ENCODE data around the gene SHISA4. TPM values are rescaled to one million over a fixed set of nuclear protein-coding genes. Genes with fewer than 3 reads are reported as not detected.
A peak's percentile ranks its signal among the peaks of the same experiment; 100 is the strongest.

SHISA4 gene
- total RNA-seq, 1 donor from 2014 or later = 8.6 TPM

DNA sequence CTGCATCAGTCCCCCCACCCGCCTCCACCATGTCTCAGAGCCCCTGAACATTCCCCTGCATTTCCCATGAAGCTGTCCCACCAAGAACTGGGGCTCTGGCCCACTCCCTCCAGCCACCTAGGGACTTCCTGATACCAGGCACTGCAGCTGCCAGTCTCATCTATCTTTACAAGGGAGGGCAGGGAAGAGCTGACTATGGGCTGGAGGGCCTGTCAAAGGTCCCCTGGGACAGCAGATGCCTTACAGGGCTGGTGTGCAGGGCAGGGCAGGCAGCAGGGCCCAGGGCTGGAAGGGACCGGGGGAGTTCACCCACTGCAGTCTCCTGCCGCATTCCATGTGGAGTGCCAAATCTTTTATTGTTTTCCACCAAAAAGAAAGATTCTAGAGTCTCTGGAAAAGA is 17.6 kb downstream of the SHISA4 start:
- DNase-seq (no peak), ATAC-seq (no peak)
- no peaks in the 10 kb centered on the region for H3K27me3 ChIP-seq
- H3K36me3 ChIP-seq = no peaks in the 10 kb centered on the region
- H3K27ac ChIP-seq = peak overlapping the region; percentile 3
- peaks cover 22% of the 10 kb centered on the region for H3K4me1 ChIP-seq
- no peak overlapping the region for H3K4me3 ChIP-seq
- no peaks in the 10 kb centered on the region for H3K9me3 ChIP-seq
- TF ChIP-seq, protein P1, sequence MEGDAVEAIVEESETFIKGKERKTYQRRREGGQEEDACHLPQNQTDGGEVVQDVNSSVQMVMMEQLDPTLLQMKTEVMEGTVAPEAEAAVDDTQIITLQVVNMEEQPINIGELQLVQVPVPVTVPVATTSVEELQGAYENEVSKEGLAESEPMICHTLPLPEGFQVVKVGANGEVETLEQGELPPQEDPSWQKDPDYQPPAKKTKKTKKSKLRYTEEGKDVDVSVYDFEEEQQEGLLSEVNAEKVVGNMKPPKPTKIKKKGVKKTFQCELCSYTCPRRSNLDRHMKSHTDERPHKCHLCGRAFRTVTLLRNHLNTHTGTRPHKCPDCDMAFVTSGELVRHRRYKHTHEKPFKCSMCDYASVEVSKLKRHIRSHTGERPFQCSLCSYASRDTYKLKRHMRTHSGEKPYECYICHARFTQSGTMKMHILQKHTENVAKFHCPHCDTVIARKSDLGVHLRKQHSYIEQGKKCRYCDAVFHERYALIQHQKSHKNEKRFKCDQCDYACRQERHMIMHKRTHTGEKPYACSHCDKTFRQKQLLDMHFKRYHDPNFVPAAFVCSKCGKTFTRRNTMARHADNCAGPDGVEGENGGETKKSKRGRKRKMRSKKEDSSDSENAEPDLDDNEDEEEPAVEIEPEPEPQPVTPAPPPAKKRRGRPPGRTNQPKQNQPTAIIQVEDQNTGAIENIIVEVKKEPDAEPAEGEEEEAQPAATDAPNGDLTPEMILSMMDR (IDR thresholded peaks at IDR 0.05) = no peak
- intact Hi-C loops (cut with DNase I) = no loop called here

DNA sequence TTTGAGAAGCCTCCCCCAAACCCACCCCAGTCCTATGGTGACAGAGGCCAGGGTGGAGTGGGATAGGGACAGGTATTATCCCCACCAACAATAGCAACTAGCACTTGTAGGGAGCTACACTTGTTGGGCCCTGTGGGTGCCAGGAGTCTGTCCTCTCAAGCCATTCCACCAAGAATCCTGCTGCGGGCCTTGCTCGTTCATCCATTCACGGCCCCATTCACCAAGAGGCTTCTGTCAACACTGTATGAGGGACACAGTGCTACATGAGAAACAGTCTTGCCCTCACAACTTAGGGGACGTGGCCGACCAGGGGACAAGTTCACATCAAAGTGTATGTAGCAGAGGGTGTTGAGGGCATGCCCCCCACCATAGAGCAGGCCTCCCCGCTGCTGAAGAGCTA is 18.9 kb downstream of the SHISA4 start:
- intact Hi-C loops (cut with DNase I) = no loop called here
- peak overlapping the region; percentile 24 for H3K27ac ChIP-seq
- TF ChIP-seq, protein P1 (IDR thresholded peaks at IDR 0.05) = no peak
- DNase-seq = no peak
- peaks cover 22% of the 10 kb centered on the region for H3K4me1 ChIP-seq
- ATAC-seq = no peak
- H3K9me3 ChIP-seq = no peaks in the 10 kb centered on the region
- H3K4me3 ChIP-seq = no peak overlapping the region
- H3K36me3 ChIP-seq = no peaks in the 10 kb centered on the region
- H3K27me3 ChIP-seq = no peaks in the 10 kb centered on the region

DNA sequence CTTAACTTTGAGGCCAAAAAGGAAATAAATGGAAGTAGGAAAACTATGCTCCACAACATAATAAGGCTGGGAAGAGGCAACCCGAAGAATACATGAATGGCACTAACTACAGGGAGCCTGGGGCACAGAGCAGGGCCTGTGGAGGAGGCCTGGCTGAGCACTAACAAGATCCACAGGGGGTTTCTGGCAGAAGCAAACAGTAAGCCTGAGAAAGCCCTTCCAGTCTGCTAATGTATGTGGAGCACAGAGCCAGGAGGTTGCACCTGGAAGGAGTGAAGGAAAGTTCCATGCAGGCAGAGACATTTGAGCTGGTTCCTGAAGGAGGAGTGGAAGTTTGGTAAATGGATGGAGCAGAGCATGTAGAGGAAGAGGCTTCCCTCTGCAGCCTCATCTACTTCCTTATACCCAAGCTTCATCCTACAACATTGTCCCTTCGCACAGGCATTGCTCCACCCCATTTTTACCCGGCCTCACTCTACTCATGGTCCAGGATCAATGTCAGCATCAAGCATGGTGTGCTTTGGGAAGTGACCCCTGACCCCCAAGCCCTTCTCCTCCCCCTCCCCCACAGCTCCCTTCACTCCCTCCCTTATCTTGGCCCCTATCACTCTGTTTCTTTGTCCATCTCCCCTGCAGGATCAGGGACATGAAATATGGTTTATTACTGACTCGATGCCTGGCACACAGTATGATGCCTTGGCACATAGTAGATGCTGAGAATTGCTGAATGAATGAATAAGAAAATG is 23.3 kb downstream of the SHISA4 start:
- TF ChIP-seq, protein P1 (IDR thresholded peaks at IDR 0.05) = no peak
- Histone ChIP-seq H3K4me1 (peaks cover 6% of the 10 kb centered on the region), H3K9me3 (no peaks in the 10 kb centered on the region), H3K36me3 (no peaks in the 10 kb centered on the region), H3K4me3 (no peak overlapping the region), H3K27me3 (no peaks in the 10 kb centered on the region), H3K27ac (no peak overlapping the region)
- no peak for DNase-seq
- intact Hi-C loops (cut with DNase I) = no loop called here
- no peak for ATAC-seq

DNA sequence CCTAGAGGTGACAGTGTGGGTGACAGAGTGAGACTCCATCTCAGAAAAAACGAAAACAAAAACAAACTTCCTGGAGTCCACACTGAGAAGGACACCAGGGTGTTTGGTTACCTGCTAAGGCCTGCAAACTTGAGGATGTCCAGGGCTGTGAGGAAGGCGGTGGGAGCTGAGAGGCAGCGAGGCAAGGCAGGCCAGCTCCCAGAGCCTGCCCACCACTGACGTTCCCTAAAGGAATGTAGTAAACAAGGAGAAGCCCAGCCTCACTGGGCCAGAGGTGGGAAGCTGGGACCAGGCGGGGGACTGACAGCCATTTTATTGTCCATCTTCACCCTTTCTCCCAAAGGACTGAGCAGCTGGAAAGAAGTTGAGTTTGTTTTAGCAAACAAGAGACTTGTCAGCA is 24.1 kb downstream of the SHISA4 start:
- TF ChIP-seq, protein P1 (IDR thresholded peaks at IDR 0.05) = no peak
- Histone ChIP-seq H3K9me3 (no peaks in the 10 kb centered on the region), H3K4me1 (peaks cover 14% of the 10 kb centered on the region), H3K36me3 (no peaks in the 10 kb centered on the region), H3K4me3 (no peak overlapping the region), H3K27ac (peak overlapping the region; percentile 6), H3K27me3 (no peaks in the 10 kb centered on the region)
- DNase-seq (no peak), ATAC-seq (no peak)
- intact Hi-C loops (cut with DNase I) = no loop called here

DNA sequence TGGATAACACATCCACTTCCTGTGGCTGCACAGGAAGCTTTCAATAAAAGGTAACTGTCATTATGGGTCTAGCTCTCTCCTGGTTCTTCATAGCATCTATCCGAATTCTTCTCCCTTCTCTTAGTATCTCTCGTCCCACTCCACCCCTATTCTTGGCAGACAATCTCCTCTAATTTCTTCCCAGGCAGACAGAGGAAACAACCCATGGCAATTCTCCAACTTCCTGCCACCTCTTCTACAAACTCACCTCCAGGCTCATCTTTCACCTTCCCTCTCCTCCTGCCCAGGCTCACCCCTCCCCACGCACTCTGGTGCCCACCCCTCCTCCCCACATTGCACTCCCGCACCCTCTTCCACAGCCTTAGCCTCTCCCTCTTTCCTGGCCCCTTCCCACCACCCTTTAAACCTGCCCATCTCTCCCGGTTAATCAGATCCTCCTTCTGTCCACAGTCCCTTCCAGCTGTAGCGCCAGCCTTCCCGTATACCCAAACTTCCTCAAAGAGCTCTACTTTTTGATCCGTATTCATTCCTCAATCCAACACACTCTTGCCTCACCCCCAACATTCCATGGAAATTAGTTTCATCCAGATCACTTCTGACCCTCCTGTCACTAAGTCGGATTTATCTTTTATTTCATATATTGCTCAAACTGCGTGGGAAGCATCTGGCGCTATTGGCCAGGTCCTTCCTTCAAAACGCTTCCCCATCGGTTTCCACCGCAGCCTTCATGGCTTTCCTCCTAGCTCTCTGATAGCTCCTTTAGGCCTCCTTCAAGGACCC is 25.9 kb downstream of the SHISA4 start:
- Histone ChIP-seq H3K36me3 (no peaks in the 10 kb centered on the region), H3K9me3 (no peaks in the 10 kb centered on the region), H3K4me3 (no peak overlapping the region), H3K27ac (no peak overlapping the region), H3K4me1 (peaks cover 17% of the 10 kb centered on the region), H3K27me3 (no peaks in the 10 kb centered on the region)
- ATAC-seq (no peak), DNase-seq (no peak)
- intact Hi-C loops (cut with DNase I) = no loop called here
- TF ChIP-seq, protein P1 (IDR thresholded peaks at IDR 0.05) = no peak
